H1 (cell line): ENCODE results near the gene RPS6KA2. TPM values are rescaled to one million over a fixed set of nuclear protein-coding genes. Genes with fewer than 3 reads are reported as not detected.
A peak's percentile ranks its signal among the peaks of the same experiment; 100 is the strongest.

Experiments
- NANOG ChIP-seq: IDR thresholded peaks from 2 replicates; pipeline ENCODE4 v1.6.1; 2011; ENCODE audit warnings: low read length, low read depth, mild to moderate bottlenecking, inconsistent platforms; ENCODE audit not compliant: insufficient read depth, poor library complexity, severe bottlenecking
- SIN3A ChIP-seq, 2 experiments: IDR thresholded peaks in 1 of 2; conservative IDR thresholded peaks in 1 of 2; 2 replicates each; pipeline ENCODE4 v1.6.1; 2011 to 2012; ENCODE audit warnings: low read length in 2 of 2, improper control_type of control experiment in 1 of 2, low read depth in 1 of 2, mild to moderate bottlenecking in 1 of 2
- SP1 ChIP-seq: IDR thresholded peaks from 2 replicates; pipeline ENCODE4 v1.6.1; 2011; ENCODE audit warnings: low read depth, low read length
- TAF7 ChIP-seq: optimal IDR thresholded peaks from 2 replicates; pipeline ENCODE3; 2011; ENCODE audit warnings: low read depth, mild to moderate bottlenecking, inconsistent platforms, low read length, moderate library complexity, borderline replicate concordance
- TBP ChIP-seq: IDR thresholded peaks from 2 replicates; pipeline ENCODE4 v1.6.1; 2011; ENCODE audit warnings: low read depth, low read length, improper control_type of control experiment
- polyA plus RNA-seq, 7 experiments: library from polyadenylated mRNA; depleted of rRNA in 3 of 7; stranded (reverse) in 5 of 7; unstranded in 2 of 7; fragments of >200 nt in 5 of 7; fragments of 200-250 nt in 2 of 7; gene quantifications; 1 replicate in 5 of 7; 2 replicates in 1 of 7; 4 replicates in 1 of 7; pipeline versions ENCODE4 v1.2.1 to v1.2.3, GENCODE V29; 2011 to 2013; ENCODE audit warnings: missing spikeins in 2 of 7, mixed read lengths in 2 of 7
- total RNA-seq: library from RNA; stranded (reverse); fragmentation: NEBNext Ultra II Directional; extraction: Animal tissue kit (Norgen Biotek cat#: 25700); gene quantifications from 2 replicates; pipeline ENCODE4 v1.2.1, GENCODE V29; 2021

RPS6KA2 gene
- total and polyA plus RNA-seq, 2 of the 8 experiments (the other 6 are each of a cell fraction or from before 2014, with no cell fraction given): 8.8 to 25.7 TPM

- TF ChIP-seq NANOG: no peak
- TF ChIP-seq TBP: peak; percentile 55
- peak; percentile 72; the same call in 1 of the 2 replicates for TF ChIP-seq SP1
- TF ChIP-seq SIN3A (conservative IDR thresholded peaks at IDR 0.05 in 1 of 2, IDR thresholded peaks at IDR 0.05 in 1 of 2; ENCODE audit: low read depth in 1 of 2, low read length in 2 of 2): peak in 1 of 2 experiments; percentile 75; a peak in 2 of 4 replicates
- TF ChIP-seq TAF7: no peak
Measured at GRCh38 chr6:166382933-166383801, 243.9 kb downstream of the RPS6KA2 start, which contains the start of gene MPC1 (continued).
